Mesendoderm (in vitro differentiated cells): ENCODE results near the gene PRDX5.

Source experiments
- DNase-seq: peaks from one replicate; pipeline ENCODE4 v3.0.0; 2013
- H2AK5ac ChIP-seq: 2 replicates; pipeline ENCODE4 v1.6.1; 2013; ENCODE audit warnings: low read length, inconsistent platforms
- H2BK120ac ChIP-seq: 2 replicates; pipeline ENCODE4 v1.6.1; 2013; ENCODE audit warnings: low read depth, mild to moderate bottlenecking, low read length, moderate library complexity, mixed read lengths
- H2BK15ac ChIP-seq: replicated peaks from 2 replicates; pipeline ENCODE4 v1.6.1; 2013; ENCODE audit warnings: low read depth, mild to moderate bottlenecking, moderate library complexity
- H2BK5ac ChIP-seq: 2 replicates; pipeline ENCODE4 v1.6.1; 2013; ENCODE audit warnings: low read length, inconsistent platforms
- H3K18ac ChIP-seq: 2 replicates; pipeline ENCODE4 v1.6.1; 2013; ENCODE audit warnings: mild to moderate bottlenecking, low read length, mixed read lengths
- H3K23ac ChIP-seq: one replicate; pipeline ENCODE4 v1.6.1; 2013; ENCODE audit warnings: low read length
- H3K27ac ChIP-seq: 2 replicates; pipeline ENCODE4 v1.5.1; 2013; ENCODE audit warnings: low read depth, mild to moderate bottlenecking, inconsistent platforms, low read length, moderate library complexity
- H3K27me3 ChIP-seq: 2 replicates; pipeline ENCODE4 v1.6.1; 2013; ENCODE audit warnings: low read length, control low read depth, mild to moderate bottlenecking, inconsistent platforms; ENCODE audit not compliant: insufficient read depth, poor library complexity
- H3K36me3 ChIP-seq: 2 replicates; pipeline ENCODE4 v1.6.1; 2013; ENCODE audit warnings: low read length, inconsistent platforms; ENCODE audit not compliant: control insufficient read depth, insufficient read depth
- H3K4ac ChIP-seq: one replicate; pipeline ENCODE4 v1.6.1; 2013; ENCODE audit warnings: low read depth, mild to moderate bottlenecking, low read length, moderate library complexity
- H3K4me1 ChIP-seq: 2 replicates; pipeline ENCODE4 v1.6.1; 2013; ENCODE audit warnings: low read depth, low read length, inconsistent platforms; ENCODE audit not compliant: control insufficient read depth
- H3K4me2 ChIP-seq: 2 replicates; pipeline ENCODE4 v1.6.1; 2013; ENCODE audit warnings: low read length
- H3K4me3 ChIP-seq: 2 replicates; pipeline ENCODE4 v1.5.1; 2013; ENCODE audit warnings: mild to moderate bottlenecking, low read length
- H3K56ac ChIP-seq: one replicate; pipeline ENCODE4 v1.6.1; 2013; ENCODE audit warnings: low read length
- H3K79me1 ChIP-seq: 2 replicates; pipeline ENCODE4 v1.6.1; 2013; ENCODE audit warnings: low read length, inconsistent platforms
- H3K79me2 ChIP-seq: 2 replicates; pipeline ENCODE4 v1.6.1; 2013; ENCODE audit warnings: mild to moderate bottlenecking, low read length; ENCODE audit not compliant: control insufficient read depth, insufficient read depth
- H3K9ac ChIP-seq: 2 replicates; pipeline ENCODE4 v1.6.1; 2013; ENCODE audit warnings: low read length, inconsistent platforms
- H4K5ac ChIP-seq: one replicate; pipeline ENCODE4 v1.6.1; 2013; ENCODE audit warnings: low read length
- H4K8ac ChIP-seq: one replicate; pipeline ENCODE4 v1.6.1; 2013; ENCODE audit warnings: low read depth, mild to moderate bottlenecking, control low read depth, low read length, moderate library complexity
- WGBS: extraction: QIAGEN DNeasy Blood & Tissue Kit; methylation state at CpG from one replicate; pipeline ENCODE4 v1.1.7; 2013; ENCODE audit warnings: low lambda C conversion rate, missing lambda C conversion rate; ENCODE audit not compliant: insufficient coverage; ENCODE audit errors: extremely low coverage; 5-methylcytosine and 5-hydroxymethylcytosine counted together

Gene PRDX5

DNA sequence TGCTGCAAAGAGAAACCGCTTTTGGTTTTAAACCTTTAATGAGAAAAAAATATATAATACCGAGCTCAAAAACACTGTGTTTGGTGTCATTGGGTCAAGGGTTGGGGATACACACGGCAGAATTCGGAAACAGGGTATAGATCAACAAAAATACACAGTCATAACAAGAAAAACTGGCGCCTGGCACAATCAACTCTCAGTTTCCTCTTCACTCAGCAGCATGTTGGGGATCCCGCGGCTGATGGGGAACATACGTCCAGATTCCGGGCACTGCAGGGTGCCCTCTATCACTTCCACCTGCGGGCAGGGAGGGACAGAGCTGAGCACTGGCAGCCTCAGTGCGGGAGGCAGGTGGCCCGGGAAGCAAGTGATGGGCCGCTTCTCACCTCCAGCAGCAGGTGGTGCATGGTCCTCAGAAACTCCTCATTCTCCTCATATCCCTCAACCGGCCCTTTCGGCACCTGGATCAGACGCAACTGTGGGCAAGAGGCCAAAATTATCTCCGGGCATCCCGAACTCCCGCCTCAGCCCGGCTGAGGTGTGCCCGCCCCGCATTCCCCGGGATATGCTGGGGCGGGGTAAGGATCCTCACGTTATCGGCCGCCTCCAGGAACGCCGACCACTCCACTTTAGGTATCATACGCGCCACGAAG lies 1.1 kb upstream of the PRDX5 start:
- Histone ChIP-seq H3K56ac (peak overlapping the region; percentile 96), H2BK5ac (peak overlapping the region; percentile 54), H2AK5ac (peak overlapping the region; percentile 24), H3K23ac (peak overlapping the region; percentile 83), H3K79me2 (peaks cover 4% of the 10 kb centered on the region), H3K18ac (peak overlapping the region; percentile 84), H2BK120ac (no peak overlapping the region), H3K27me3 (no peaks in the 10 kb centered on the region), H3K36me3 (no peaks in the 10 kb centered on the region), H3K4me3 (peak overlapping the region; percentile 91), H2BK15ac (no peak overlapping the region), H3K4ac (peak overlapping the region; percentile 57), H4K8ac (peak overlapping the region; percentile 58), H3K4me2 (peak overlapping the region; percentile 20), H3K9ac (peak overlapping the region; percentile 93), H3K27ac (peak overlapping the region; percentile 86), H4K5ac (no peak overlapping the region), H3K4me1 (peaks cover 3% of the 10 kb centered on the region), H3K79me1 (peaks cover 7% of the 10 kb centered on the region)
- no CpG with 5 or more reads among the region's 32 CpGs for WGBS
- peak; percentile 79 for DNase-seq

DNA sequence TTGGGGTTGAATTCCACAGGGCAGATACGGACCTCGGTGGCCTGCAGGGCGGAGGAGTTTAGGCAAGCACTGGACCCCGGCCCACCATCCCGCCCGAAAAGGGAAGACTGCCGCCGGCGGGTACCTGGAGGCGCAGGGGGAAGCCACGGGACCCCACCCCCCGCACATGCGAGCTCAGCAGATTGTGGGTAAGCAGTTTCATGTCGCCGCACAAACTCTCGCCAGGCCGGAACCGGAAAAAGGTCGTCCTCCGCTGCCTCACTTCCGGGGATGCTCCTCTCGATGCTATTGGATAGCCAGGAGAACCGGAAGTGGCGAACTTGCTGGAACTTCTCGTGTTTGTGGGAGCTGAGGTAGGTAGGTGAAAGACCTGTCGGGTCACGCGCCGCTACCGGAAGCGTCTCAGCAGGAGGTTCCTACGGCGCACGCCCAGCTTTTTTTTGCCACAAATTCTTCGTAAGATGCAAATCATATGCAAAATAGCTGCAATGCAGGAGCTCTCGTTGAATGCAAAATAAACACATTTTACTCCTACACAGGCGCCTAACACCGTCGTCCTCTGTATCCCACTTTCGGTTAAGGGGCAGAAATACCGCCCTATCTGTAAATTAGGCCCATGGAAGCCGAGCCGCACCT lies 478 bp upstream of the PRDX5 start, which contains the start of gene TRMT112:
Gene TRMT112, minus strand, starts transcription at position 235 of the 636 bp plus-strand sequence. Its CDS starts 33 bp downstream, at position 202.
- no CpG with 5 or more reads among the region's 43 CpGs for WGBS

DNA sequence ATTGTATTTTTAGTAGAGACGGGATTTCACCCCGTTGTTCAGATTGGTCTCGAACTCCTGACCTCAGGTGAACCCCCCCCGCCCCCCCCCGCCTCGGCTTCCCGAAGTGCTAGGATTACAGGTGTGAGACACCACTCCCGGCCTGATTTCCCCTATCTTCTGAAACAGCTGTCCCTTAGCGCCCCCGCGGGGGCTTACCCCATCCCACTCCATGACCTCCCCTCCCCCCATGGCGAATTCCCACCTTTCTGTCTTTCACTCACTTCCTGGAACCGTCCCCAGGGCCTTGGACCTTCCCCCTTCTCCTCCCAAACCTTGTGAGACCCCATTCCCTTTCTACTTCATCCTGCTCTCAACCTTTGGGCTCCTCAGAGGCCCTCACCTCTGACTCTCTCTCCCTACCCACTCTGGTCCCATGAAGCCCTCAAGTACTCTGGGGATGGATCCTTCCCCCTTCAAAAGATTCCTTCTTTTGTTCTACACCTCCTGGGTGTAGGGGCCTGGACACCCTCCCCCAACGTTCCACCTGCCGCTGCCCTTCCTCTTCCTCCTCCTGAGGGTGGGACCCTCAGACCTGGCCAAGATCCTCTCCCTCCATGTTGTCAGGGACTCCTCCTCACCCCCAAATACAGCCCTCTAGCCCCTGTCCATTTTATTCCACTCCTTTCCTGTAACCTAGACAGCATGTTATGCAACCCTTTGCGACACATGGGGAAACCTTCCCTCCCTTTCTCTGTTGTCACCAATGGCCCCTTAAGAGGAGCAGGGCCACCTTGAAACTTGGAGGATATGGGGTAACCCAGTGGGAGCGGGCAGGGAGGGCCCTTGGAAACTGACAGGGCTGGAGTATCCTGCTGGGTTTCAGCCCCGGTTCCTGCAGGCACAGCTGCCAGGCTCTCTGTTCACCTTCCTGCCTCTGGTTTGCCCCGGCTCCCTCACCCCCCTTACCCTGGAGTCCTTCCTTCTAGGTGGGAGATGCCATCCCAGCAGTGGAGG lies 1.1 kb downstream of the PRDX5 start:
- DNase-seq = peak; percentile 87
- Histone ChIP-seq H4K8ac (peak overlapping the region; percentile 88), H2BK120ac (peak overlapping the region; percentile 17), H2BK5ac (peak overlapping the region; percentile 89), H2AK5ac (peak overlapping the region; percentile 89), H3K27ac (peak overlapping the region; percentile 97), H4K5ac (no peak overlapping the region), H3K4me2 (peak overlapping the region; percentile 53), H3K56ac (peak overlapping the region; percentile 92), H2BK15ac (peak overlapping the region; percentile 3), H3K36me3 (no peaks in the 10 kb centered on the region), H3K79me2 (peaks cover 4% of the 10 kb centered on the region), H3K79me1 (peaks cover 7% of the 10 kb centered on the region), H3K4ac (peak overlapping the region; percentile 83), H3K9ac (peak overlapping the region; percentile 85), H3K4me1 (peaks cover 3% of the 10 kb centered on the region), H3K18ac (peak overlapping the region; percentile 63), H3K23ac (no peak overlapping the region), H3K4me3 (no peak overlapping the region), H3K27me3 (no peaks in the 10 kb centered on the region)
- no CpG with 5 or more reads among the region's 19 CpGs for WGBS

More for the DNA sequence above, 478 bp upstream of the PRDX5 start, which contains the start of gene TRMT112:
- H3K4me3 ChIP-seq = peak within 1 kb of the TSS; percentile 91
- no peak within 1 kb of the TSS for H2BK15ac ChIP-seq
- H3K79me1 ChIP-seq = peaks cover 7% of the 10 kb centered on the region
- peak within 1 kb of the TSS; percentile 96 for H3K56ac ChIP-seq
- peak within 1 kb of the TSS; percentile 24 for H2AK5ac ChIP-seq
- peak within 1 kb of the TSS; percentile 97 for H3K27ac ChIP-seq
- H3K23ac ChIP-seq = peak within 1 kb of the TSS; percentile 83
- peak; percentile 100 for DNase-seq
- H4K8ac ChIP-seq = peak within 1 kb of the TSS; percentile 93
- peak within 1 kb of the TSS; percentile 89 for H3K4me2 ChIP-seq
- H3K27me3 ChIP-seq = no peaks in the 10 kb centered on the region
- H4K5ac ChIP-seq = no peak within 1 kb of the TSS
- peak within 1 kb of the TSS; percentile 93 for H3K9ac ChIP-seq
- no peaks in the 10 kb centered on the region for H3K36me3 ChIP-seq
- peak within 1 kb of the TSS; percentile 83 for H3K4ac ChIP-seq
- peaks cover 3% of the 10 kb centered on the region for H3K4me1 ChIP-seq
- peaks cover 4% of the 10 kb centered on the region for H3K79me2 ChIP-seq
- peak within 1 kb of the TSS; percentile 95 for H2BK5ac ChIP-seq
- H3K18ac ChIP-seq = peak within 1 kb of the TSS; percentile 84
- H2BK120ac ChIP-seq = peak within 1 kb of the TSS; percentile 49

DNA sequence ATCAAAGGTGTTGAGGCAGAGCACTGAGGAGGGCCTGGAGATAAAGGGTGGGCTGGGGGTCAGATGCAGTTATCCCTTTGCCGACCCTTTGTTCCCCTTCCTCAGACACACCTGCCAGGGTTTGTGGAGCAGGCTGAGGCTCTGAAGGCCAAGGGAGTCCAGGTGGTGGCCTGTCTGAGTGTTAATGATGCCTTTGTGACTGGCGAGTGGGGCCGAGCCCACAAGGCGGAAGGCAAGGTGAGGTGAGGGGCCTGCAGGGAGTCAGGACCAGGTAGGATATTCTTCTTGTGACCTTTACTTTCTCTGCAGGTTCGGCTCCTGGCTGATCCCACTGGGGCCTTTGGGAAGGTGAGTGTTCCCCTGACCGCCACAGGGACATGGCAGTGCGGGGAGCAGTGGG lies 2.6 kb downstream of the PRDX5 start:
- Histone ChIP-seq H3K4me1 (peaks cover 3% of the 10 kb centered on the region), H3K4me3 (no peak overlapping the region), H2BK15ac (no peak overlapping the region), H3K23ac (no peak overlapping the region), H2BK5ac (no peak overlapping the region), H4K5ac (no peak overlapping the region), H3K4ac (no peak overlapping the region), H3K79me2 (peaks cover 4% of the 10 kb centered on the region), H3K4me2 (no peak overlapping the region), H2AK5ac (no peak overlapping the region), H2BK120ac (no peak overlapping the region), H3K9ac (no peak overlapping the region), H3K27me3 (no peaks in the 10 kb centered on the region), H3K36me3 (no peaks in the 10 kb centered on the region), H4K8ac (no peak overlapping the region), H3K79me1 (peaks cover 7% of the 10 kb centered on the region), H3K18ac (no peak overlapping the region), H3K56ac (no peak overlapping the region), H3K27ac (no peak overlapping the region)
- DNase-seq = no peak
- WGBS = no CpG with 5 or more reads among the region's 7 CpGs

DNA sequence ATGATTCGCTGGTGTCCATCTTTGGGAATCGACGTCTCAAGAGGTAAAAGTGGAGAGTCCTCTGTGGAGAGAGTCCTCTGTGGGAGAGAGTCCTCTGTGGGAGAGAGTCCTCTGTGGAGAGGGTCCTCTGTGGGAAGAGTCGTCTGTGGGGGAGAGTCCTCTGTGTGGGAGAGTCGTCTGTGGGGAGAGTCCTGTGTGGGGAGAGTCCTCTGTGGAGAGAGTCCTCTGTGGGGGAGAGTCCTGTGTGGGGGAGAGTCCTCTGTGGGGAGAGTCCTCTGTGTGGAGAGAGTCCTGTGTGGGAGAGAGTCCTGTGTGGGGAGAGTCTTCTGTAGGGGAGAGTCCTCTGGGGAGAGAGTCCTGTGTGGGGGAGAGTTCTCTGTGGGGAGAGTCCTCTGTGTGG lies 3.1 kb downstream of the PRDX5 start:
- WGBS = no CpG with 5 or more reads among the region's 5 CpGs

More for the DNA sequence above, 3.1 kb downstream of the PRDX5 start:
- Histone ChIP-seq H2BK5ac (no peak overlapping the region), H4K5ac (no peak overlapping the region), H3K27me3 (no peaks in the 10 kb centered on the region), H3K4ac (no peak overlapping the region), H3K23ac (no peak overlapping the region), H3K18ac (no peak overlapping the region), H3K79me2 (peaks cover 4% of the 10 kb centered on the region), H3K79me1 (peaks cover 7% of the 10 kb centered on the region), H3K27ac (no peak overlapping the region), H3K4me1 (peaks cover 3% of the 10 kb centered on the region), H3K56ac (no peak overlapping the region), H2BK15ac (no peak overlapping the region), H3K9ac (no peak overlapping the region), H2BK120ac (no peak overlapping the region), H3K4me2 (no peak overlapping the region), H4K8ac (no peak overlapping the region), H2AK5ac (no peak overlapping the region), H3K4me3 (no peak overlapping the region), H3K36me3 (no peaks in the 10 kb centered on the region)
- no peak for DNase-seq
